Mucosa of gallbladder (tissue), 1 donor: ENCODE results near the gene SAMD9. TPM values are rescaled to one million over a fixed set of nuclear protein-coding genes. Genes with fewer than 3 reads are reported as not detected.
"Not testable (repeated sequence)": the region's sequence is repeated elsewhere in the genome, so short reads cannot be mapped to it uniquely, and the experiment has no call there.

Source experiments
- DNase-seq: peaks from one replicate; pipeline ENCODE4 v3.0.0-alpha.2; 2020; ENCODE audit warnings: low spot score
- total RNA-seq: library from RNA; stranded (reverse); gene quantifications from one replicate; pipeline ENCODE4 v1.2.1, GENCODE V29; 2021
- donor health status: DM: no; HTN: no; CAD: no.

Gene SAMD9
- total RNA-seq, 1 donor from 2014 or later: 12.8 TPM

GRCh38 chr7:93120592-93121549, 3.1 kb upstream of the SAMD9 start:
- DNase-seq: no peak

- no peak for DNase-seq
Observed at GRCh38 chr7:93119191-93119905, 1.6 kb upstream of the SAMD9 start.

- DNase-seq: no peak
Observed at GRCh38 chr7:93117327-93117726, 452 bp downstream of the SAMD9 start.

- no peak for DNase-seq
Observed at GRCh38 chr7:93115796-93116195, 2.0 kb downstream of the SAMD9 start.

- DNase-seq: no peak
Observed at GRCh38 chr7:93108003-93108402, 9.8 kb downstream of the SAMD9 start.

- DNase-seq: no peak
Observed at GRCh38 chr7:93097388-93097787, 20.4 kb downstream of the SAMD9 start.

GRCh38 chr7:93092757-93093370, 24.9 kb downstream of the SAMD9 start:
- DNase-seq: no peak

GRCh38 chr7:93073357-93073756, 44.4 kb downstream of the SAMD9 start:
- DNase-seq: not testable (repeated sequence)

- DNase-seq: no peak
Observed at GRCh38 chr7:93062599-93062998, 55.2 kb downstream of the SAMD9 start.

GRCh38 chr7:93060865-93061264, 56.9 kb downstream of the SAMD9 start:
- no peak for DNase-seq

GRCh38 chr7:93060025-93060424, 57.8 kb downstream of the SAMD9 start:
- no peak for DNase-seq

- not testable (repeated sequence) for DNase-seq
Observed at GRCh38 chr7:93056621-93057020, 61.2 kb downstream of the SAMD9 start.

GRCh38 chr7:93055543-93056107, 62.2 kb downstream of the SAMD9 start:
- no peak for DNase-seq

- no peak for DNase-seq
Observed at GRCh38 chr7:93054975-93055374, 62.8 kb downstream of the SAMD9 start.

GRCh38 chr7:93053949-93054943, 63.5 kb downstream of the SAMD9 start:
- no peak for DNase-seq

GRCh38 chr7:93053209-93053948, 64.4 kb downstream of the SAMD9 start:
- DNase-seq: no peak

- DNase-seq: no peak
Observed at GRCh38 chr7:93051660-93052059, 66.1 kb downstream of the SAMD9 start.
